Brain microvascular endothelial cell (primary cell): ENCODE data around the gene MAN1A2.

Source experiments
- DNase-seq: peaks from one replicate; pipeline ENCODE4 v3.0.0-alpha.2; 2020
- H3K27ac ChIP-seq: fragments of 250-450 bp; sonication (Bioruptor Pico); 2 replicates; pipeline ENCODE4 v1.5.1; 2020; ENCODE audit warnings: mild to moderate bottlenecking, moderate library complexity
- H3K27me3 ChIP-seq: fragments of 250-450 bp; sonication (Bioruptor Pico); replicated peaks from 2 replicates; pipeline ENCODE4 v1.5.1; 2020; ENCODE audit warnings: mild to moderate bottlenecking
- H3K36me3 ChIP-seq: fragments of 250-450 bp; sonication (Bioruptor Pico); replicated peaks from 2 replicates; pipeline ENCODE4 v1.5.1; 2020; ENCODE audit warnings: mild to moderate bottlenecking
- H3K4me3 ChIP-seq: 2 replicates; pipeline ENCODE4 v1.5.1; 2011; ENCODE audit warnings: low read depth, mild to moderate bottlenecking, control low read depth, low read length, moderate library complexity
- in situ Hi-C: cut with HindIII; loops from 2 replicates; pipeline ENCODE4 v1.10.0; 2017; ENCODE audit warnings: low sequenced_read_pairs, low pct_ligation_motif_present
- TF ChIP-seq, protein P1 (sequence below): IDR thresholded peaks from 2 replicates; pipeline ENCODE4 v1.5.1; 2011; ENCODE audit warnings: low read depth, mild to moderate bottlenecking, moderate library complexity, low read length, control low read depth, inconsistent platforms; ENCODE audit errors: missing control alignments

MAN1A2 gene

DNA sequence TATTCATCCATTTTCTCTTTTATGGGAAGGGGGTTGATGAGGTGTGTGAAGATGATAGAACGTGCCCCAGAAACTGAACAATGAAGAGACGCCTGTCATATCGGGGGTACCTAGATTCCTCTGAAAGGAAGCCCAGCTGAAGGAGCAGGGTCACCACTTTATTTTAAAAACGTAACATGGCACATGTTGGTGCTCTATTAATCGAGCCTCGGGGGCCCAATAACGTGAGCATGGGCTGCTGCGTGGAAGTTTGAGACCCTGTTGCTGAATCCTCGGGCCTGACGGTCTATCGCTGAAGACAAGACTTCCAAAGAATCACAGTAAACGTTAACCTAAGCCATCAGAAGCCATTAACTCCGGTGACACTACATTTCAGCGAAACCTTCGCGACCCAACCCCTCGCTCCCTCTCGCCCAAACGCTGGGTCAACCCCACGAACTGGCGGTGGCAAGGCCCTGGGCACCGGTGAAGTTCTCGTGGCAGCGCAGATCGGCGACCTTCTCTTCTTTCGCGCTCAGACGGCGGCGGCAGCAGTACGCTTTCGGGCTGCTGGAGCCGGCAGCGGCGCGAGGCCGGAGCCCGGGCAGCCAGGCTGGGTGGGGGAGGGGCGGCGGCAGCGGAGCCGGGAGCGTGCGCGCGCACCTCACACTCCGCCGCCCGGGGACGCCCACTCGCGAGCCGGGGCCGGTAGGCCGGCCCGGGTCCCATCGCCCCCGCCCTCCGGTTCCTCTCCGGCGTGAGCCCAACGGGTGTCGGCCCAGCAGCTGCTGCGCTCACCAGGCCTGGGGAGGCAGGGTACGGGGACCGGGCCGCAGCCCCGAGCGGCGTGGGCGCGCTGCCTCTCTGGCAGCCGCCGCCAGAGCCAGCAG lies 838 bp upstream of the MAN1A2 start:
- Histone ChIP-seq H3K27me3 (no peaks in the 10 kb centered on the region), H3K27ac (peak overlapping the region; percentile 82), H3K4me3 (peak overlapping the region; percentile 83), H3K36me3 (no peaks in the 10 kb centered on the region)
- in situ Hi-C loops, result no loop called here
- TF ChIP-seq, protein P1, sequence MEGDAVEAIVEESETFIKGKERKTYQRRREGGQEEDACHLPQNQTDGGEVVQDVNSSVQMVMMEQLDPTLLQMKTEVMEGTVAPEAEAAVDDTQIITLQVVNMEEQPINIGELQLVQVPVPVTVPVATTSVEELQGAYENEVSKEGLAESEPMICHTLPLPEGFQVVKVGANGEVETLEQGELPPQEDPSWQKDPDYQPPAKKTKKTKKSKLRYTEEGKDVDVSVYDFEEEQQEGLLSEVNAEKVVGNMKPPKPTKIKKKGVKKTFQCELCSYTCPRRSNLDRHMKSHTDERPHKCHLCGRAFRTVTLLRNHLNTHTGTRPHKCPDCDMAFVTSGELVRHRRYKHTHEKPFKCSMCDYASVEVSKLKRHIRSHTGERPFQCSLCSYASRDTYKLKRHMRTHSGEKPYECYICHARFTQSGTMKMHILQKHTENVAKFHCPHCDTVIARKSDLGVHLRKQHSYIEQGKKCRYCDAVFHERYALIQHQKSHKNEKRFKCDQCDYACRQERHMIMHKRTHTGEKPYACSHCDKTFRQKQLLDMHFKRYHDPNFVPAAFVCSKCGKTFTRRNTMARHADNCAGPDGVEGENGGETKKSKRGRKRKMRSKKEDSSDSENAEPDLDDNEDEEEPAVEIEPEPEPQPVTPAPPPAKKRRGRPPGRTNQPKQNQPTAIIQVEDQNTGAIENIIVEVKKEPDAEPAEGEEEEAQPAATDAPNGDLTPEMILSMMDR, result no peak
- DNase-seq, result peak; percentile 47

DNA sequence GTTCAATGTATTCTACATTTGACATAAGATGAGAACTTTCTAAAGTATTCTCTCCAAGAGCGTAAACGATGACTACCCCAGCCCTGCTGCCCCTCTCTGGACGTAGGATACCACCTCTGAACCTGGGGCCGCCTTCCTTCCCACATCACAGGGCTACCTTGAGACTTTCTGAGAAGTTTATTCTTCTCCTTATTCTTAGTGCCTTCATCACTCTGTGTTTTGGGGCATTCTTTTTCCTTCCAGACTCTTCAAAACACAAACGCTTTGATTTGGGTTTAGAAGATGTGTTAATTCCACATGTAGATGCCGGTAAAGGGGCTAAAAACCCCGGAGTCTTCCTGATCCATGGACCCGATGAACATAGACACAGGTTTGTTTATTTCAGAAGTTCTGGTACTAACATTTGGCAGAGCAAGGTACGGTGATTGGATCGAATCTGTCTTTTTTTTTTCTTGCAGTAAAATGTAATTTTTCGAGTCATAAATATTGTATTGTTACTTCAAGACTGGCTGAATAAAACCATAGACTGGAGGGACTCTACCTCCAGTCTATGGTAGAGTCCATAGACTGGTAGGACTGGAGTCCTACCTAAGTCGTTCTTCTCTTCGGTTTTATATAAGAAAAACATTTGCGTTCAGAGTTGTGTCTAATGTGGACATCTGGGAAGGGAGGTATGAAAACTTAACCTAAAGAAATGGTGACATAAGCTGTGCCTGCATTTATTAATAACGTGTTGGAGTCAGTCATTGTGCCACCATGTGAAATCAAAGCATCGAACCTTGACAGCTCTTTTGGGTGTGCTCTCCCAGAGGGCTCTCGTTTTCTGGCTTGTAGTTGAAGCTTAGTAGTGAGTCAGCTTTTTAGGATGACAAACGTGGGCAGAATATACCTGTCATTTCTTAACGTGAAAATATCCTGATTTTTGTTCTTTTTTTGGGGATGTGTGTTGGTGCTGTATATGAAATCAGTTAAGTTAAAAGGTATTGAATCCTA lies 1.2 kb downstream of the MAN1A2 start:
- in situ Hi-C loops, result no loop called here
- TF ChIP-seq, protein P1, result no peak
- Histone ChIP-seq H3K4me3 (peak overlapping the region; percentile 83), H3K27me3 (no peaks in the 10 kb centered on the region), H3K27ac (no peak overlapping the region), H3K36me3 (no peaks in the 10 kb centered on the region)
- DNase-seq, result no peak

DNA sequence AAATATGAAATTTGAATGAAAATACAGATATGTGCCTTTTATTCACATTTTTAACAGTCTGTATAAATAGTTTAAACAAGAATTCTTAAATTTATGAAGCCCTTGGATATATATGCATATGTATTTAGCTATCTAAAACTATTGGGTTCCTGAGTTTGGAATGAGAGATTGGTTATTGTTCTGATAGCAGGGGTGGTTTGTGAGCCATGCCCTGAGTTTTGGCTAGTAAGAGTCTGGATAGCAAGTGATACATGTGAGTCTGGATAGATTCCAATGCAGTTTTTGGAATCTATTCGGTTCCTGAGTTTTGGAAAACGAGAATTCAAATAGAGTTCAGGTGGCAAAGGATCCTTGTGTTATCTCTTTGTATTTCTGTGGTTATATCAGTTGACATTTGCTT lies 2.8 kb downstream of the MAN1A2 start:
- H3K27me3 ChIP-seq, result no peaks in the 10 kb centered on the region
- TF ChIP-seq, protein P1, result no peak
- peak overlapping the region; percentile 24 for H3K4me3 ChIP-seq
- no peaks in the 10 kb centered on the region for H3K36me3 ChIP-seq
- H3K27ac ChIP-seq, result no peak overlapping the region
- in situ Hi-C loops, result no loop called here
- no peak for DNase-seq

GRCh38 chr1:117370509-117370908 lies 3.3 kb downstream of the MAN1A2 start:
- Histone ChIP-seq H3K27ac (no peak overlapping the region), H3K36me3 (no peaks in the 10 kb centered on the region), H3K27me3 (no peaks in the 10 kb centered on the region), H3K4me3 (peak overlapping the region; percentile 24)
- TF ChIP-seq, protein P1, result no peak
- in situ Hi-C loops, result no loop called here
- DNase-seq, result no peak

GRCh38 chr1:117371441-117372151 lies 4.3 kb downstream of the MAN1A2 start:
- Histone ChIP-seq H3K36me3 (no peaks in the 10 kb centered on the region), H3K4me3 (no peak overlapping the region), H3K27me3 (no peaks in the 10 kb centered on the region), H3K27ac (no peak overlapping the region)
- in situ Hi-C loops, result no loop called here
- DNase-seq, result peak; percentile 18
- TF ChIP-seq, protein P1, result no peak
